Measurements from ENCODE around the gene HMGN2.

HMGN2 gene

GRCh38 chr1:26472320-26472900 lies at the start of gene HMGN2:
HMGN2 (plus strand) TSS chr1:26472440; CDS start chr1:26472613, 173 bp downstream.
- peak; percentile 64 to 79 for DNase-seq (ENCODE audit: low read depth in 2 of 2)

GRCh38 chr1:26429721-26430120 lies 42.5 kb upstream of the HMGN2 start:
- no peak for DNase-seq (ENCODE audit: low read depth in 2 of 2)

- peak; percentile 98 for DNase-seq (ENCODE audit: low read depth in 2 of 2)
These were observed 40.1 kb upstream of the HMGN2 start, which contains the start of gene DHDDS for GRCh38 chr1:26431979-26432695. DHDDS (plus strand) TSS chr1:26432321; CDS start chr1:26432946, 625 bp downstream.

- DNase-seq (ENCODE audit: low read depth in 2 of 2), result no peak
These were observed 39.4 kb upstream of the HMGN2 start for GRCh38 chr1:26432793-26433192.

GRCh38 chr1:26434161-26434752 lies 38.0 kb upstream of the HMGN2 start:
- no peak for DNase-seq (ENCODE audit: low read depth in 2 of 2)

GRCh38 chr1:26438041-26438440 lies 34.2 kb upstream of the HMGN2 start:
- no peak for DNase-seq (ENCODE audit: low read depth in 2 of 2)

GRCh38 chr1:26440259-26440658 lies 32.0 kb upstream of the HMGN2 start:
- DNase-seq (ENCODE audit: low read depth in 2 of 2), result no peak

- no peak for DNase-seq (ENCODE audit: low read depth in 2 of 2)
These were observed 22.4 kb upstream of the HMGN2 start for GRCh38 chr1:26449868-26450267.

- DNase-seq (ENCODE audit: low read depth in 2 of 2), result no peak
These were observed 21.3 kb upstream of the HMGN2 start for GRCh38 chr1:26450908-26451307.

- DNase-seq (ENCODE audit: low read depth in 2 of 2), result no peak
These were observed 19.6 kb upstream of the HMGN2 start for GRCh38 chr1:26452459-26453183.

GRCh38 chr1:26459148-26459547 lies 13.1 kb upstream of the HMGN2 start:
- no peak for DNase-seq (ENCODE audit: low read depth in 2 of 2)

GRCh38 chr1:26459573-26460031 lies 12.6 kb upstream of the HMGN2 start:
- no peak for DNase-seq (ENCODE audit: low read depth in 2 of 2)

GRCh38 chr1:26468911-26469310 lies 3.3 kb upstream of the HMGN2 start:
- no peak for DNase-seq (ENCODE audit: low read depth in 2 of 2)

- DNase-seq (ENCODE audit: low read depth in 2 of 2), result no peak
These were observed 2.7 kb upstream of the HMGN2 start for GRCh38 chr1:26469558-26469957.

GRCh38 chr1:26470878-26471497 lies 1.3 kb upstream of the HMGN2 start:
- DNase-seq (ENCODE audit: low read depth in 2 of 2), result no peak

GRCh38 chr1:26471498-26472319 lies 531 bp upstream of the HMGN2 start:
- DNase-seq (ENCODE audit: low read depth in 2 of 2), result peak in 1 of 2 donors; percentile 6

GRCh38 chr1:26472901-26473845 lies 933 bp downstream of the HMGN2 start:
- peak; percentile 95 to 96 for DNase-seq (ENCODE audit: low read depth in 2 of 2)

- no peak for DNase-seq (ENCODE audit: low read depth in 2 of 2)
These were observed 2.6 kb downstream of the HMGN2 start for GRCh38 chr1:26474818-26475217.

GRCh38 chr1:26475989-26476388 lies 3.7 kb downstream of the HMGN2 start:
- no peak for DNase-seq (ENCODE audit: low read depth in 2 of 2)

GRCh38 chr1:26476958-26477357 lies 4.7 kb downstream of the HMGN2 start:
- no peak for DNase-seq (ENCODE audit: low read depth in 2 of 2)
